Measurements from ENCODE around the gene ITGBL1.

- TF ChIP-seq, protein P1, sequence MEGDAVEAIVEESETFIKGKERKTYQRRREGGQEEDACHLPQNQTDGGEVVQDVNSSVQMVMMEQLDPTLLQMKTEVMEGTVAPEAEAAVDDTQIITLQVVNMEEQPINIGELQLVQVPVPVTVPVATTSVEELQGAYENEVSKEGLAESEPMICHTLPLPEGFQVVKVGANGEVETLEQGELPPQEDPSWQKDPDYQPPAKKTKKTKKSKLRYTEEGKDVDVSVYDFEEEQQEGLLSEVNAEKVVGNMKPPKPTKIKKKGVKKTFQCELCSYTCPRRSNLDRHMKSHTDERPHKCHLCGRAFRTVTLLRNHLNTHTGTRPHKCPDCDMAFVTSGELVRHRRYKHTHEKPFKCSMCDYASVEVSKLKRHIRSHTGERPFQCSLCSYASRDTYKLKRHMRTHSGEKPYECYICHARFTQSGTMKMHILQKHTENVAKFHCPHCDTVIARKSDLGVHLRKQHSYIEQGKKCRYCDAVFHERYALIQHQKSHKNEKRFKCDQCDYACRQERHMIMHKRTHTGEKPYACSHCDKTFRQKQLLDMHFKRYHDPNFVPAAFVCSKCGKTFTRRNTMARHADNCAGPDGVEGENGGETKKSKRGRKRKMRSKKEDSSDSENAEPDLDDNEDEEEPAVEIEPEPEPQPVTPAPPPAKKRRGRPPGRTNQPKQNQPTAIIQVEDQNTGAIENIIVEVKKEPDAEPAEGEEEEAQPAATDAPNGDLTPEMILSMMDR (conservative IDR thresholded peaks at IDR 0.05; ENCODE audit: low read length) = no peak
- no peak for TF ChIP-seq EZH2phosphoT487 (IDR thresholded peaks at IDR 0.05; ENCODE audit: borderline replicate concordance)
Measured at GRCh38 chr13:101763191-101763590, 310.7 kb downstream of the ITGBL1 start.

Measured in Loucy (cell line).